CD4-positive, alpha-beta memory T cell (primary cell): ENCODE results near the gene MMP7. TPM values are rescaled to one million over a fixed set of nuclear protein-coding genes. Genes with fewer than 3 reads are reported as not detected.

ENCODE experiments used
- CTCF ChIA-PET: fragments of 350-600 bp; sonication (Branson Sonifier 250); formaldehyde crosslinking; loops from one replicate; lab custom pipeline; 2021; ENCODE audit warnings: inconsistent platforms; ENCODE audit not compliant: partially characterized antibody; lab: Charles Lee
- POLR2A ChIA-PET: fragments of 350-600 bp; sonication (Branson Sonifier 250); formaldehyde crosslinking; loops from one replicate; lab custom pipeline; 2021; ENCODE audit not compliant: partially characterized antibody; lab: Charles Lee
- DNase-seq, 5 donors: peaks; one replicate each; pipeline versions ENCODE4 v3.0.0 to v3.0.0-alpha.2; 2020 to 2022; ENCODE audit warnings: mixed read lengths in 1 of 5
- H3K27ac ChIP-seq: one replicate; pipeline ENCODE4 v1.7.0; 2013; ENCODE audit warnings: low read depth, low read length
- H3K27me3 ChIP-seq: 2 replicates; pipeline ENCODE4 v1.7.0; 2013; ENCODE audit warnings: mild to moderate bottlenecking, low read length, moderate library complexity; ENCODE audit not compliant: insufficient read depth
- H3K36me3 ChIP-seq: 2 replicates; pipeline ENCODE4 v1.7.0; 2013; ENCODE audit warnings: mild to moderate bottlenecking, low read length, moderate library complexity; ENCODE audit not compliant: insufficient read depth
- H3K4me1 ChIP-seq: 2 replicates; pipeline ENCODE4 v1.7.0; 2013; ENCODE audit warnings: mild to moderate bottlenecking, low read length, moderate library complexity; ENCODE audit not compliant: insufficient read depth
- H3K4me3 ChIP-seq, 2 donors: one replicate each; pipeline ENCODE4 v1.7.0; 2013; ENCODE audit warnings: low read length in 2 of 2, mild to moderate bottlenecking in 1 of 2
- H3K9me3 ChIP-seq, 2 donors: one replicate each; pipeline ENCODE4 v1.7.0; 2013; ENCODE audit warnings: low read length in 2 of 2, control low read depth in 1 of 2; ENCODE audit not compliant: control insufficient read depth in 1 of 2
- H3K27ac Mint-ChIP-seq, 7 donors: one replicate each; pipeline ENCODE4 v1.8.0; 2020 to 2021; ENCODE audit warnings: mixed read lengths in 7 of 7, mild to moderate bottlenecking in 6 of 7, inconsistent platforms in 3 of 7, moderate library complexity in 3 of 7
- H3K27me3 Mint-ChIP-seq, 2 donors: one replicate each; pipeline ENCODE4 v1.8.0; 2020 to 2021; ENCODE audit warnings: mixed read lengths in 2 of 2
- H3K36me3 Mint-ChIP-seq, 2 donors: one replicate each; pipeline ENCODE4 v1.8.0; 2020 to 2021; ENCODE audit warnings: mixed read lengths in 2 of 2, inconsistent platforms in 1 of 2, mild to moderate bottlenecking in 1 of 2
- H3K4me1 Mint-ChIP-seq, 4 donors: one replicate each; pipeline ENCODE4 v1.8.0; 2020 to 2021; ENCODE audit warnings: mixed read lengths in 4 of 4, mild to moderate bottlenecking in 1 of 4
- H3K4me3 Mint-ChIP-seq, 8 donors: one replicate each; pipeline ENCODE4 v1.8.0; 2020 to 2021; ENCODE audit warnings: mixed read lengths in 8 of 8, mild to moderate bottlenecking in 7 of 8, moderate library complexity in 6 of 8, inconsistent platforms in 3 of 8
- H3K9me3 Mint-ChIP-seq, 8 donors: one replicate each; pipeline ENCODE4 v1.8.0; 2020 to 2021; ENCODE audit warnings: mixed read lengths in 8 of 8, mild to moderate bottlenecking in 5 of 8, inconsistent platforms in 3 of 8, moderate library complexity in 1 of 8
- intact Hi-C: fragments of 100-400 bp; cut with micrococcal nuclease; formaldehyde crosslinking; loops from one replicate; pipeline ENCODE4 v1.15.1; 2023
- polyA plus RNA-seq, 2 donors: library from polyadenylated mRNA; unstranded; fragments of 300-500 nt; fragmentation: Illumina TruSeq; gene quantifications; one replicate each; pipeline ENCODE4 v1.2.3, GENCODE V29; 2021
- total RNA-seq, 2 experiments: library from RNA; stranded (reverse); gene quantifications; one replicate each; pipeline ENCODE4 v1.2.3, GENCODE V29; 2021

The MMP7 gene
- total and polyA plus RNA-seq, 4 experiments from 2014 or later = not detected

DNA sequence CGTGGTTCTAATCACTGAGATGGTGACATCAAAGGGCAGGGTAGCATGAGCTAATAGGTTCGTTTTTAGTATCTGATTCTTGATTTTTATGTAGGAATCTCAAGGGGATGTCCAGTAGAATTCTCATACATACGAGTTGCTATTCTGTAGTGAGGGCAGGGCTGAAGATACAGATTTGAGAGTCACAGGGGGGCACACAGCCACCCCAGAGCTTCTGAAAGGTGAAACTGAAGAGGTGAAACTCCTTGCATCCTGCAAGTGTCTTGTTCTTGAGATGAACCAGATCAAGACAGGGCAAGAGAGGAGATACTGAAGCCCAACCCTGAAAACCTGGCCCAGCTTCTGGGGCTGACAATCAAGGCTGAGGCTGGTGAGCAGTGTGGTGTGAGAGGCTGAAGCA is 42.3 kb downstream of the MMP7 start:
- no peak overlapping the region for H3K27ac ChIP-seq
- Mint-ChIP-seq H3K27ac (peak overlapping the region in 1 of 7 donors; percentile 7), H3K9me3 (no peaks in the 10 kb centered on the region), H3K4me3 (no peak overlapping the region), H3K36me3 (no peaks in the 10 kb centered on the region), H3K4me1 (peaks cover 0 to 6% (median 2%) of the 10 kb centered on the region in 4 donors), H3K27me3 (peaks cover 0 to 3% of the 10 kb centered on the region in 2 donors)
- no peak for DNase-seq
- no peaks in the 10 kb centered on the region for H3K9me3 ChIP-seq
- H3K4me1 ChIP-seq = no peaks in the 10 kb centered on the region
- ChIA-PET CTCF (interaction anchor here (0.8 to 4.5 kb wide), 4 partner anchors 96 to 146 kb away, joined by 4 to 16 read pairs (median 9); no protein-coding TSS in a partner anchor), POLR2A (interaction anchor here (0.6 to 2.2 kb wide), 2 partner anchors 18 to 35 kb away, joined by 3 to 8 read pairs; no protein-coding TSS in a partner anchor)
- no peak overlapping the region for H3K4me3 ChIP-seq
- H3K27me3 ChIP-seq = no peaks in the 10 kb centered on the region
- intact Hi-C loops = no loop called here
- no peaks in the 10 kb centered on the region for H3K36me3 ChIP-seq

GRCh38 chr11:102487214-102487613 is 43.3 kb downstream of the MMP7 start:
- H3K4me1 ChIP-seq = no peaks in the 10 kb centered on the region
- H3K9me3 Mint-ChIP-seq = no peaks in the 10 kb centered on the region
- no peak overlapping the region for H3K4me3 ChIP-seq
- H3K27me3 ChIP-seq = no peaks in the 10 kb centered on the region
- intact Hi-C loops = no loop called here
- no peak overlapping the region for H3K4me3 Mint-ChIP-seq
- no peak overlapping the region for H3K27ac Mint-ChIP-seq
- H3K36me3 ChIP-seq = no peaks in the 10 kb centered on the region
- H3K9me3 ChIP-seq = no peaks in the 10 kb centered on the region
- POLR2A ChIA-PET = interaction anchor here (1.1 to 2.2 kb wide), 2 partner anchors 11 to 34 kb away, joined by 3 to 8 read pairs; no protein-coding TSS in a partner anchor
- CTCF ChIA-PET = interaction anchor here (0.7 to 4.5 kb wide), 5 partner anchors 10 to 145 kb away, joined by 3 to 16 read pairs (median 4); no protein-coding TSS in a partner anchor
- peaks cover 0 to 6% (median 2%) of the 10 kb centered on the region in 4 donors for H3K4me1 Mint-ChIP-seq
- no peak for DNase-seq
- H3K36me3 Mint-ChIP-seq = no peaks in the 10 kb centered on the region
- H3K27me3 Mint-ChIP-seq = no peaks in the 10 kb centered on the region
- no peak overlapping the region for H3K27ac ChIP-seq

- H3K4me1 ChIP-seq = no peaks in the 10 kb centered on the region
- H3K9me3 ChIP-seq = no peaks in the 10 kb centered on the region
- Mint-ChIP-seq H3K9me3 (no peaks in the 10 kb centered on the region), H3K36me3 (no peaks in the 10 kb centered on the region), H3K27me3 (no peaks in the 10 kb centered on the region), H3K4me3 (no peak overlapping the region), H3K27ac (no peak overlapping the region), H3K4me1 (peaks cover 0 to 6% (median 2%) of the 10 kb centered on the region in 4 donors)
- ChIA-PET POLR2A (interaction anchor here (0.9 to 1.1 kb wide), 2 partner anchors 9 to 10 kb away, joined by 3 read pairs; no protein-coding TSS in a partner anchor), CTCF (interaction anchor here (1.1 to 4.5 kb wide), 3 partner anchors 13 to 144 kb away, joined by 3 to 16 read pairs (median 14); no protein-coding TSS in a partner anchor)
- DNase-seq = no peak
- H3K27ac ChIP-seq = no peak overlapping the region
- H3K36me3 ChIP-seq = no peaks in the 10 kb centered on the region
- H3K27me3 ChIP-seq = no peaks in the 10 kb centered on the region
- intact Hi-C loops = no loop called here
- no peak overlapping the region for H3K4me3 ChIP-seq
Observed at GRCh38 chr11:102486584-102486983, 44.0 kb downstream of the MMP7 start.

DNA sequence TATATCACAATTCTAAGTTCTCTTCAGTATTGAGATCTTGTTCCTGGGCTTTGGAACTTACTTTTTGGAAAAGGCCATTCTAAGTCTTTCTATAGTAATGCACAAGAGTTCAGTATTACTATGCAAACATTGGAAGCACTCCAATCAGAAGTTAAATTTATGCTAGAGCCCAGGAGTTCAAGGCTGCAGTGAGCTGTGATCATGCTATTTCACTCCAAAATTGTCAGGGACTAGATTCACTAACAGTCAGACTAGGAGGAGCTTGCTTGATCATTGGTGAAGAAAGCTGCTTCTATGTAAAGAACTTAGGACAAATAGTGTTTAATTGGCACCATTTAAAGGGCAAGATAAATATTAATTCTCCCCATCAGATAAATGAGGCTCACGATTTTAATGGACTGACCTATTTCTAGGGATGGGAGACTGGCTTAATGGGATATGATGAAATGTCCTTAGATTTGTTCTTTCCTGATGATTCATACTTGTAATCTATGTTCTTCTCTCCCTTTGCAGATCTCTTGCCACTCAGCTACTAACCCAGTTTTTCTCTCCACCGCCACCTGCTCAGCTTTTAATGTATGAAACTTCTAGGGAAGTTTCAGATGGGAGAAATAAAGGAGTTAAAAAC is 45.3 kb downstream of the MMP7 start:
- H3K27ac ChIP-seq = no peak overlapping the region
- intact Hi-C loops = no loop called here
- Mint-ChIP-seq H3K36me3 (no peaks in the 10 kb centered on the region), H3K4me1 (peaks cover 0 to 6% (median 2%) of the 10 kb centered on the region in 4 donors), H3K4me3 (no peak overlapping the region), H3K27ac (no peak overlapping the region), H3K9me3 (no peaks in the 10 kb centered on the region), H3K27me3 (no peaks in the 10 kb centered on the region)
- H3K4me3 ChIP-seq = no peak overlapping the region
- H3K9me3 ChIP-seq = no peaks in the 10 kb centered on the region
- H3K36me3 ChIP-seq = no peaks in the 10 kb centered on the region
- ChIA-PET POLR2A (interaction anchor here (0.9 kb wide), 1 partner anchor 9 kb away, joined by 3 read pairs; no protein-coding TSS in a partner anchor), CTCF (interaction anchor here (1.1 to 4.5 kb wide), 2 partner anchors 143 to 146 kb away, joined by 3 to 16 read pairs; no protein-coding TSS in a partner anchor)
- H3K4me1 ChIP-seq = no peaks in the 10 kb centered on the region
- DNase-seq = no peak
- no peaks in the 10 kb centered on the region for H3K27me3 ChIP-seq

- H3K9me3 Mint-ChIP-seq = no peaks in the 10 kb centered on the region
- ChIA-PET POLR2A (no interaction called here), CTCF (no interaction called here)
- Histone ChIP-seq H3K4me3 (no peak overlapping the region), H3K27me3 (no peaks in the 10 kb centered on the region), H3K27ac (no peak overlapping the region), H3K36me3 (no peaks in the 10 kb centered on the region), H3K9me3 (no peaks in the 10 kb centered on the region), H3K4me1 (peaks cover 11% of the 10 kb centered on the region)
- H3K27me3 Mint-ChIP-seq = no peaks in the 10 kb centered on the region
- peaks cover 5 to 19% (median 9%) of the 10 kb centered on the region in 4 donors for H3K4me1 Mint-ChIP-seq
- no peaks in the 10 kb centered on the region for H3K36me3 Mint-ChIP-seq
- no peak for DNase-seq
- no peak overlapping the region for H3K27ac Mint-ChIP-seq
- intact Hi-C loops = no loop called here
- no peak overlapping the region for H3K4me3 Mint-ChIP-seq
Observed at GRCh38 chr11:102482433-102482832, 48.1 kb downstream of the MMP7 start.

- POLR2A ChIA-PET = interaction anchor here (6.1 kb wide), 1 partner anchor 28 kb away, joined by 44 read pairs; the partner anchor contains the start of gene TMEM123
- Histone ChIP-seq H3K4me3 (no peak overlapping the region), H3K27me3 (no peaks in the 10 kb centered on the region), H3K4me1 (peaks cover 28% of the 10 kb centered on the region), H3K36me3 (no peaks in the 10 kb centered on the region), H3K9me3 (no peaks in the 10 kb centered on the region), H3K27ac (no peak overlapping the region)
- Mint-ChIP-seq H3K9me3 (no peaks in the 10 kb centered on the region), H3K4me1 (peaks cover 13 to 34% (median 21%) of the 10 kb centered on the region in 4 donors), H3K27ac (peak overlapping the region in 1 of 7 donors; percentile 29), H3K27me3 (no peaks in the 10 kb centered on the region), H3K36me3 (no peaks in the 10 kb centered on the region), H3K4me3 (no peak overlapping the region)
- CTCF ChIA-PET = interaction anchor here (0.7 to 6.3 kb wide), 7 partner anchors 8 to 211 kb away, joined by 3 to 35 read pairs (median 4); no protein-coding TSS in a partner anchor
- no peak for DNase-seq
- intact Hi-C loops = loop anchor here (1.0 kb wide), 1 partner anchor 9 kb away; no protein-coding TSS in a partner anchor
Observed at GRCh38 chr11:102479733-102480132, 50.8 kb downstream of the MMP7 start.
